GM18505 (cell line): ENCODE data around the gene FARS2.

Experiments
- ATAC-seq: cut with Tn5 transposase; IDR thresholded peaks from one replicate; pipeline ENCODE4 v1.9.1; 2021; ENCODE audit not compliant: unreplicated experiment
- POLR2A ChIP-seq: IDR thresholded peaks from 4 replicates; pipeline ENCODE4 v1.6.1; 2011; ENCODE audit warnings: borderline replicate concordance; ENCODE audit not compliant: insufficient read depth, insufficient read length; ENCODE audit errors: extremely low read depth

Gene FARS2

DNA sequence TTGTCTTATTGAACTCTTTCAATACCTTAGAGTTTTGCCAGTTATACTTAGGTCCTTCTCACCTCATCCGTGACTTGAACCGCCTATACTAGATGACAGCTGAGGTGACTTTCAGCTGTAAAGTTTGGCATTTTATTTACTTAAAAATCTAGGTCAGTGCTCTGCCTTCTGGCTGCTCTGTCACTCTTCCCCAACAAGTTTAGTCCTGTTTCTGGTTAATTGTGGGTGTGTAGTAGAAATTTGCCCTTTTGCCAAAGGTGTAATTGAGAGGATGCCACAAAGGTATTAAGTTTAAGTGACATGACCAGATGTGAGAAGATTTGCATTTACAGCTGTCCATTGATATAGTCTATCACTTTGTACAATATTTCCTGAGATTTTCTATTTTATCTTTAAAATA, 106.2 kb downstream of the FARS2 start:
- no peak for TF ChIP-seq POLR2A
- ATAC-seq: no peak

DNA sequence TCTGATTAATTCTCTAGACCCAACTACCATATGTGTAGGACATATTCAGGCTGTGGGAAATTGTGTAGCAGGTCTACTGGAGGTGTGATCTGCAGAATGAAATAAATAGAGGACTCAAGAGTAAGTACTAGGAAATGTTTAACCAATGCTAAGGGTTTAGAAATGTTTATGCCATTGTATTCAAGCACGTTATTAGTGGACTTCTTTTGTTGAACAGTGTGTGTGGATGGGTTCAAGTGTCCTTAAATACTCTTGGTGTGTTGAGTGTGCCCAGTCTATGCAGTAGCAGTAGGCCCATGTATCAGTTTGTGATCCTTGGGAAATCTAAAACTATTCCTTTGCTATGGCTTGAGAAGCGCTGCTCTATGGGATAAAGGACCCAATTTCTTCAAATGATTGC, 112.1 kb downstream of the FARS2 start:
- no peak for TF ChIP-seq POLR2A
- no peak for ATAC-seq

DNA sequence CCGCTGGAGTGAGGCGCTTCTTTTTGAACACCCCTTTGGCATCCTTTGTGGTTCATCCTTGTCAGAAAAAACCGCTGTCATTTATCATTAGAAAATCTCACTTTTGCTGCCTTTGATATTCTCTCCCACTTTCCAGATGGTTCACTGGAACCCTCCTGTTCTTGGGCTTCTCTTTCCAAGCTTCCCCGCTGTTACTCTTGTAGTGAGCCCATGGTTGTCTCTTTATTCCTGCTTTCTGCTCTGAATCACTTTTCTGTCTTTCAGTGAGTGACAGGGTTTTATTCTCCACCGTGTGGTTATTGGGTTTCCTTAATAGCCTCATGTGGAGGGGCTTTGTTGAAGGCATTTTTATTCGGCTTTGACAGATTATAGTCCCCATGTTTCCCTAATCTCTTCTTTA, 117.0 kb downstream of the FARS2 start:
- no peak for TF ChIP-seq POLR2A
- ATAC-seq: no peak

DNA sequence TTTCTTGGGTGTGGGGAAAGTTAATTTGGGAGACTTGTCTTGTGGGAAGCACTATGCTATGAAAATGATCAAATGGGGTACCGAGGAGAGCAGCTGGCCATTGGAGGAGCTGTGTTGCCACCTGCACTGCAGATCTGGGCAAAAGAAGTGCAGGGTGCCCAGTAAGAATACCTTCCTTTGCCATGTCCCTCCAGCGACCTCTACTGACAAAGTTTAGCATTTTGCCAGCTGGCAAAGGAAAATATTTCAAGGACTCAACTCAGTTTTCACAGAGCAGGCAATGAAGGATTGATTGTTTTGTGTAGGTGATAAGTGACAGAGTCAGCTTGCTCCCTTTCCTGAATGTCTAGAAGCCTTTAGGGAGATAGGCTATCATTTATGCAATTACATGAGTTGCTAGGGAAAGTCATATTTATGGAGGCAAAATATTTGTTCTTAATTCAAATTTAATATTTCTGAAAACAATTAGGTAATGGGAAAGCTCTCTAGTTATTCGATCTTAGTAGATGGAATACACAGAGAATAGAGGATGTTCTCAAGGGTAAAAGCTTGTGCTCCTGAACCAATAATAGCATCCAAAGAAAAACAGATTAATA, 118.4 kb downstream of the FARS2 start:
- no peak for ATAC-seq
- TF ChIP-seq POLR2A: no peak

DNA sequence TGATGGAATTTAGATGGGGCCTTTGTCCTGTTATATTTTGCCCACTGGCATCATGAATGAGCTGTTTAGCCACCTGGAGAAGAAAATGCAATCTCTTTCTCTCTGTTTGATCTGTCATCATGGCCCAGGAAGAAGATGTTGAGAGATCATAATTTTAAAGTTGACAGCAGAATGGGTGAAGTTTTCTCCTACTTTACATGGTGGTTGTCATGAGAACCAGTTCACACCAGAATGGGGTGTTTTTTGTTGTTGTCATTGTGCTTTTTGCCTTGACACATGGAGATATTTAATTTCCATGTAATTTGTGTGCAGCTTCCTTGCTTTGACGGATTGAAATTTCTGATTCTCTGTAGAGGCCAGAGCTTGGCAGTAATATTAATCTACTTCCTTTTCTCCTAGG, 122.5 kb downstream of the FARS2 start:
- ATAC-seq: no peak
- TF ChIP-seq POLR2A: no peak

DNA sequence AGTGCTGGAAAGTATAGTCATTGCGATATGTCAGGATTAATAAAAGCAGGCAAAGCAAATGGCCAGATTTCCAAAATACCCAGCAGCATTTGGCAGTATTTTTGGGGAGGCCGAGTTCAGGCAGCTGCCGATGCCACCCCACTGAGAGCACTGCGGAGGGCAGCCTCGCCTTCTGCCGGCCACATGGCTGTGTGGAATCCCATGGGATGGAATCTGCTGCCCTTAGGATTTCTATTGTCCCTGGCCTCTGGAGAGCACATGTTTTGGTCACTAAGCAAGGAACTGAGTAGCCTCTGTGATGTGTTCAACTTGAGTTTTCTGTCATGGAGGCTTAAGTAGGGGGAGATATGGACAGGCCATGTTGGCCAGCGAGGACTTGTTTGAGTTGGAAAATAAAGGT, 123.0 kb downstream of the FARS2 start:
- no peak for TF ChIP-seq POLR2A

DNA sequence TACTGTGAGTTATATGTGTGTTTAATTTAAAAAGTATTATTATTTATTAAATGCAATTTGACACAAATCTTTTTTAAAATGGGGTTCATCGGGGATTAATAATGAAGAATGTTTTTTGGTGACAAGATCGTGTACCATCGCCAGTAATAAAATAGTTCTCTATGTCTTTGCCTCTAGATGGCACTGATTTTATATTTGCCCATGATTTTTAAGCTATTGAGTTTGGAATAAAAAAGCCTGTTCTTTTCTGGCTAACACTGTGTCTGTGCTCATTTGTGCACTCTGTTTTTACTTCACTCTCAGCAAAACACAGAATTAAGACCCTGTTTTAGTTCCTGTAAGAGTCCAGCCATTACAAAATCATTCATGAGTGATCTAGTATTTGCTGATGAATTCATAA, 127.0 kb downstream of the FARS2 start:
- TF ChIP-seq POLR2A: no peak
- no peak for ATAC-seq

More for the DNA sequence above, 123.0 kb downstream of the FARS2 start:
- no peak for ATAC-seq

DNA sequence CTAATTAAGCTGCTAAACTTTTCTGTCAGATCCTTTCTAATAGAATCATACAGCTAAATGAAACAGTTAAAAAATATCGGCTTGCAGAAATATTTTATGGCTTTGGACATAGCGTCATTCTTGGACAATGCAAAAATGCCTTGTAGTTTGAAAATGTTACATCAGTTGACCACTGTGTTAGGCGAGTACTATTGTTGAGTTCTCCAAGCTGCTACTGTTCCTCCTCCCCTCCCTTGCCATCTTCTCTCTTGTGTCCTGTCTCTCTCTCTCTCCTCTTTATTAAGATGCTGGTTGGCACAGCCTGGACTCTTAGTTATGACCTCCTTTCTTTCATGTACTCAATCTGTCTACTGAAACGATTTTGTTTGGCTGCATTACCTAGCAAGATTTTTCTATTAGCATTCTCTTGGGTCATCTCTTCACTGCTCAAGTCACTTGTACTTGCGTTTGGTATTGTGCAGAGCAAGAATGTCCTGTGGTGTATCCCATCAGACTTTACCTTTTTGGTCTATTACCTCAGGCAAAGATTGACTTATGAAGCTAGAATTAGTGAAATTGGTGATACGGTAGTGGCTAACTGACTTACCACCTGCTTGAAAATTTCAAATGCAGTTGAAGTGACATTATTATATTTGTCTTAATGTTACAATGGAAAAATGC, 127.9 kb downstream of the FARS2 start:
- ATAC-seq: no peak
- TF ChIP-seq POLR2A: no peak

DNA sequence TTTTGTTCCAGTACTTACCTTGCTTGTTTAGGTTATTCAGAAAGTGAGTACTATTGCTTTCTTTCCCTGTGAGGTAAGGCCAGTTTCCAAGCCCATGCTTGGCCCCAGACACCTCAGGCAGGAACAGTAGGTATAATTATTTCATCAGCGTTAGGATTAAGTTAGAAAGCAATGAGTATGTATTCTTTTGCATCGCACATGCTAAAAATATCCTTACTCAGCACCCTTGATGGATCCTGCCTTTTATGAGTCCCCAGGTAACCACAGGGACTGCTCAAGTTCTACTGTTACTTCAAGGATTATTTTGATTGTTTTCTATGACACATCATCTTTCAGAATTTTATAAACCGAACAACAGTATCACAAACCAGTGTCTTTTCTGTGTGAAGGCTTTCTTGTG, 128.9 kb downstream of the FARS2 start:
- no peak for ATAC-seq
- TF ChIP-seq POLR2A: no peak

DNA sequence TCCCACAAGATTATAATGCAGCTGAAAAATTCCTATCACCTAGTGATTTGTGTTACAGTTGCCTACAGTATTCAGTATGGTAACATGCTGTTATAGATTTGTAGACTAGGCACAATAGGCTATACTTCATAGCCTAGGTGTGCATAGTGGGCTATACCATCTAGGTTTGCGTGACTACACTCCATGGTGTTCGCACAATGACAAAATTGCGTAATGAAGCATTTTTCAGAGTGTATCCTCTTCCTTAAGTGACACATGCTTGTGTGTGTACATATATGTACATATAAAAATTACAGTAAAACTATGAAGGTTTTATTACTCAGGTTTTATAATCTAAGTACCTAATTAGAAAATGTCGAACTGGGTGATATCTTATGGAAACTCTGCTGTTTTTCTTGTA, 133.0 kb downstream of the FARS2 start:
- TF ChIP-seq POLR2A: no peak
- no peak for ATAC-seq

DNA sequence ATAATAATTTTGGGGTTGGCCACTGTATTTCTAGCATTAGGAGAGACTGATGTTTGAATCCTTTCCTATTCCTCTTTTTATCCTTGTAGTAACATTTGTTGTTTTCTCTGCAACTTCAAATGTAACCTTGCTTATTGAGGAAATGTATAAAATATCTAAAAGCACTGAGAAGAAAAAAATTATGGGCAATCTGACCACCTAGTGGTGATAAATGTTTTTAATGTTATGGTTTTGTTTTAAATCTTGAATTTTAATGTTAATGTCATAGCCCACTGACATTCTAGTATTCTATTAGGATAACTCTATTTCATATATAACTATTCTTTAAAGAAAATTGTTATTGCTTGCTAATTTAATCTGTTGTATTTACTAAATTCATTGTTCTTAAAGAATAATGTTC, 134.4 kb downstream of the FARS2 start:
- ATAC-seq: no peak
- TF ChIP-seq POLR2A: no peak

DNA sequence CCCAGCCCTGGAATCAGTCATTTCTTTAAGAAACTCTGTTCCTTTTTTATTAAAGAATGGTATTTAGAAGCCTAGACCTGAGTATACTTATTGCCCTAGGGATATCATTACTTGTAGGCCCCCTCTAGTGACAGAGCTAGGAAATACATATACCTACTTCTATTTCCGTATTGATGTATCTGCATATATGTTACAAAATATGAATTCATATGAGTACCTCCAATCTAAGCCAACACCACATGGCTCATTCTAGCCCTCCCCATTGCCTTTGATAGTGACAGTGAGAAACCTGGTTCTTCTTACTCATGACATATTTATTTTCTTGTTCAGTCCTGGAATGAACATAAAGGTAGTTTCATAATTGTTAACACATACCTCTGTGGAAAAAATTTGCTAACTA, 137.2 kb downstream of the FARS2 start:
- ATAC-seq: no peak
- no peak for TF ChIP-seq POLR2A

DNA sequence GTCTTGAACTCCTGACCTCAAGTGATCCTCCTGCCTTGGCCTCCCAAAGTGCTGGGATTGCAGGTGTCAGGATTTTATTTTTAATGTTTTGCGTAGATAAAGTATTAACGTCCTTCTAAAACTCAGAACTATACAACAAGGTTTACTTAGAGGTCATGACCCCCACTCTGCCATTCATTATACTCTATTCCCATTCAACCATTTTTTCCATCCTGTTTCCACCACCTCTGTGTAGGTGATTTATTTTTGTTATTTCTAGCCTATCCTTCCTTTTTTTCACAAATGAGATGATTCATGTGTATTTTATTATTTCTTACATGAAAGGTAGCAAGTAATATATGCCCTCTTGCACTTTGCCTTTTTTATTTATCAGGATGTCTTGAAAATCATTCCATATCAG, 138.1 kb downstream of the FARS2 start:
- no peak for ATAC-seq
- no peak for TF ChIP-seq POLR2A

DNA sequence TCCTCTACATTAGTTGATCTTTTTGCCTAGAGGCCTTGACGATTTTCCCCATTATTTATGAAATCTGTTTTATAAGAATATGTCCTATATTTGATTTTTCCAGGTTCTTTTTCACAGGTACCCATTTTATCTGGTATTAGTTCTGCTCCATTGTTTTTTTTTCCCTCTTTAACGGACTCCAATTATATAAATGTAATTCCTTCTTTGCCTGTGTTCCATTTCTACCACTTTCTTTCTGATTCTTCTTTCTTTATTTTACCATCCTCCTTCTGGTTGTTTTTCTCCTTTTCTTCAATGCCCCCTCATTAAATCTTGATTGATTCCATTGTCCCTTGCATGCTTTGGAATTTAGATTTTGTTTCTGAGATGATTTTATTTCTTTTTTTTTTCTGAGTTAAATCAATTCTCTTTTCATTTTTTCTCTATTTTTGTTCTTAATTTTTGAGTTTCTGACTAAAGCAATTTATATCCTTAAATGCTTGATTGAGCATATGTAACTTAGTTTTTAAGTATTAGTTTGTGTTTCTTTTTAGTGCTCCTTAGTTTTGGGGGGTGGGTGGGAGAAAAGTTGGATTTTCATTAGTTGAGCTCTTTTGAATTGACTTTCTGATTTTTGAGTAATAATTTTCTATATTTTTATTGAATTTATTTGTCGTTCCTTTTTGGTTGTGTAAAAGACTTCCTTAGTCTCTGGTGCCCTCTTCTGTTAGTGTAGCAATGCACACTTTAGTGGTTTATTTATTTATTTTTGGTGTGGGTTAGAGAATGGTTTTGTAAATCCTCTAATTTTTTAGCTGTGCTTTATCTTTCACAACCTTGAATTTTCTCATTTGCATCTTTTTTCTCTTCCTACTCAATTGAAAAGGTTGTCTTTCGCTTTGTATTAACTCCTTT, 140.8 kb downstream of the FARS2 start:
- TF ChIP-seq POLR2A: no peak
- ATAC-seq: no peak
